ENCODE results near the gene RUNX1.

The RUNX1 gene

GRCh38 chr21:35035581-35035980 is 13.5 kb downstream of the RUNX1 start:
- no peak for DNase-seq

GRCh38 chr21:35035116-35035515 is 14.0 kb downstream of the RUNX1 start:
- DNase-seq = no peak

DNA sequence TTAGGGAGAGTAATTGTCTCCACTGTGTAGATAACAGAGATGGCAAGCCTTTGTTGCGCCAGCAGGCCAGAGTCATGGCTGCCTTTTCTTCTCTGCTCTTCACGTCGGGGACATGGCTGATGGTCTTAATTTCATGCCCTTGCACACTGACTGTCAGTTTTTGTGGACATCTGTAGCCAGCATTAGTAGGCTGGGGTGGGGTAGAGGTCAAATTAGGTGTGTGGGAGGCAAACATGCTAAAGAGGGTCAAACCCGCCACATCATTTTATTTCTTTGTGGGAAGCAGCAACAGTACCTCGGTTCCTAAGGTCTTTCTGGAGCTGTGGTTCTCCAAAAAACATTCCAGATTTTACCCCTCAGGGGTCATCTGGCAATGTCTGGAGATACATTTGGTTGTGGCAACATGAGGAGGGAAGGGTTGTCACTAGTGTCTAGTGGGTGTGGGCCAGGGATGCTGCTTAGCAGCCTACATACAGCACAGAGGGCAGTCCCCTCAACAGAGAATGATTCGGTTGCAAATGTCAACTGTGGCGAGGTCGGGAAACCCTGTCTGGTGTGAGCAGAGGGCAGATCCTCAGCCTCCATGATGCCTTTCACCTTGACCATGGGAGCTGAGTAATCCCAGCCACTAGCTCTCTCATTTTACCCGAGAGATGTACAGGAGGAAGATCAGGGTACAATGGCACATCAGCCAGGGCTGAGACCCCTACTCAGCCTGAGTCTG is 14.7 kb downstream of the RUNX1 start:
- no peak for DNase-seq

DNA sequence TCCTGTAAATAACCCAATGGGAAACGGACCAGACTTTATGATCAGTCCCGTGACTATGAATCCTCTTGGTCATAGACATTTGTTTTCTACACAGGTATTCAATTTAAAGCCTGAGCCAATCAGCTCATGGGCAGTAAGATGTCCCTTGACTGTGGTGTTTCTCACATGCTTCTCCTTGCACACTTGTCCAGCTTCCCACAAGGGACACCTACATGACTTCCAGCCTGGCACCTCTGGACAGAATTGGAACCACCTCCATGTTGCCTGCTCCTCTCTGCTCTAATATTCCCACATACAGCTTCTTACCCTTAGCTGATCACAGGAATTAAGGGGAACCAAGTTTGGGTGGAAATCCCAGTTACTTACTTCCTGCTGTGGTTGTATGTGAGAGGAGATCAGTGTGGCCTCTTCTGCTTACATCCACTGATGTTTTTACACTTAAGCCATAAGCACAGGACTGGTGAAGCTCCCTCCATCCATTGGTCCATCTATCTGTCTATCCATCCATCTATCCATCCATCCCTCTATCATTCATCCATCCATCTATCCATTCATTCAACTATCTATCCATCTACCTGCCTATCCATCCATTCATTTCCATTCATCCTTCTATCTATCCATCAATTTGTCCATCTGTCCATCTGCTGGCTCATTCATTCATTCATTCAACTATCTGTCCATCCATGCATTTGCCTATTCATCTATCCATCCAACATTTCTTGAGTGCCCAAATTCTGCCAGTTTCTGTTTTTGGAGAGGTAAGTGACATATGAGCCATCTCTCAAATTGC is 16.4 kb downstream of the RUNX1 start:
- no peak for DNase-seq

- DNase-seq = no peak
Observed at GRCh38 chr21:35028451-35028978, 20.6 kb downstream of the RUNX1 start.

DNA sequence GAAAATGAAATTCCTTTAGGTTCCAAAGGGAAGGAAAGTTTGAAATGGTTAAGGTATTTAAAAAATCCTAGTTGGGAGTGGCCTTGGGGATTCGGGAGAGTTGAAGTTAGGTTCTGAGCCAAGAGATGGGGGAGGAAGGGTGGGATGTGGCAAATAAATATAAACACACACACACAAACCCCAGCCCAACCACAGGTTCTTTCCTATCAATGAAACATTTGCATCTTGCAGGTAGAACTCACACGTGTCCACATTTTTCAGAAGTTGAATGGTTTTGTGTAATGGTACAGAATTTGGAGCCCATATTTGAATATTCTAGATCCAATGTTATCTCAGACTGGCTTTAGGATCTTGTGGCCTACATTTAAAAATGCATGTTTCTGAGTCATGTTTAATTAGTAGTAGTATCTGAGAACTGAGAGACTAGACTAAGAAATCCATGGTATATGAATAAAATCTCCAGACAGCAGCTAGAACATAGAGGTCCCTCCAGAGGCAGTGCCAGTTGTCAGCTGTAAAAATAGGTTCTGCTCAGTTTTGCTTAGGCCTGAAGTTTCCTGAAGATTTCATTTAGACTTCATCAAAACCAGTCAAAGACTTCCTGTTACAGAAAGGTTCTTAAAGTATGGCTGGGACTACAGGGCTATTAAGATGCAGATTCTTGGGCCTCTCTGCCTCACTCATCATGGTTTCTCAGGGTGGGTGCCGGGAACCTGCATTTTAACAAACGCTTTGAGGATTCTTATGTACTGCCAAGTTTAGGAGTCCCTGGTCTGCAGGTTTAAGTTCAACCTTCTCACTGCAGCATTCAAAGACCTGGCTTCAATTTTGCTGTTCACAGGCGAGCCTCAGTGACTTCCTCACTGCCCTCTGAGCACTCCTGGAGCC is 21.3 kb downstream of the RUNX1 start:
- no peak for DNase-seq

DNA sequence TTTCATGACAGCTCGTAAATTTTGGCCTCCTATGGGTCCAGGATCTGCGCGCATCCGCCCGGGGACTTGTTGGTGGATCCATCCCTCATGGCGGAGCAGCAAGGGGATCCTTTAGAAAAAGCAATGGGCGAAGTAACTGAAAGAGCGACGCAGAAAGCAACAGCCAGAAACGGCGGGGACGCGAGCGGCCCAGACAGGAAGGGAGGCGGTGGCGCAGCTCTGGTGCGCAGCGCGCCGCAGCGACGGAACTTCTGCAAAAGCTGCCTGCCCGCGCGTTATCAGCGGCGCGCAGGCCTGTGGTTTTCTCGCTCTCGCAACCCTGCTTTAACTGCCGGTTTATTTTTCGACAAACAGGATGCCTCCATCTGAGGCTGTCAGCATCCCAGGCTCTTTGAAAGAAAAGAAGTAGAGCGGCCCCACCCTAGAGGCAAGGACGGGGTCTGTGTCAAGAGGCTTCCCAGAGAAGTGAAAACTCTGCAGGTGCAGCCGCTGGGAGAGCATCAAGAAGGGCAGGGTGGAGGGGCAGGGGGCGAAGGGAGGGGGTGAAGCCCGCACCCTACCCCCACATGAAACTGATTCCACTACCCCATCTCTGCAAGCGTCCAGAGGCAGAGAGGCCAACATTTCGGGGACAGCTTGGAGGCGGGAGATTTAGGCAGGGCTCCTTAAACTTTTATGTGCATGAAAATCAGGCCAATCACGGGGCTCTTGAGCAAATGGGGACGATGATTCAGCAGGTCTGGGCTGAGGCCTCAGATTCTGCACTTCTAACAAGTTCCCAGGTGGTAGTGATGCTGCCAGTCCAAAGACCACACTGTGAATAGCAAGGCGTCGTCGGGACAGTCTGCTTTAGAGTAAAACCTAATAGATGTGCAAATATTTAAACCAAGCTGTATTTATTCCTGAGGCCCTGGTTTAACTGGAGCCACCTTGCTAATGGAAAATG is 22.2 kb downstream of the RUNX1 start:
- DNase-seq = peak; percentile 22

- DNase-seq = no peak
Observed at GRCh38 chr21:35026153-35026500, 23.0 kb downstream of the RUNX1 start.

DNA sequence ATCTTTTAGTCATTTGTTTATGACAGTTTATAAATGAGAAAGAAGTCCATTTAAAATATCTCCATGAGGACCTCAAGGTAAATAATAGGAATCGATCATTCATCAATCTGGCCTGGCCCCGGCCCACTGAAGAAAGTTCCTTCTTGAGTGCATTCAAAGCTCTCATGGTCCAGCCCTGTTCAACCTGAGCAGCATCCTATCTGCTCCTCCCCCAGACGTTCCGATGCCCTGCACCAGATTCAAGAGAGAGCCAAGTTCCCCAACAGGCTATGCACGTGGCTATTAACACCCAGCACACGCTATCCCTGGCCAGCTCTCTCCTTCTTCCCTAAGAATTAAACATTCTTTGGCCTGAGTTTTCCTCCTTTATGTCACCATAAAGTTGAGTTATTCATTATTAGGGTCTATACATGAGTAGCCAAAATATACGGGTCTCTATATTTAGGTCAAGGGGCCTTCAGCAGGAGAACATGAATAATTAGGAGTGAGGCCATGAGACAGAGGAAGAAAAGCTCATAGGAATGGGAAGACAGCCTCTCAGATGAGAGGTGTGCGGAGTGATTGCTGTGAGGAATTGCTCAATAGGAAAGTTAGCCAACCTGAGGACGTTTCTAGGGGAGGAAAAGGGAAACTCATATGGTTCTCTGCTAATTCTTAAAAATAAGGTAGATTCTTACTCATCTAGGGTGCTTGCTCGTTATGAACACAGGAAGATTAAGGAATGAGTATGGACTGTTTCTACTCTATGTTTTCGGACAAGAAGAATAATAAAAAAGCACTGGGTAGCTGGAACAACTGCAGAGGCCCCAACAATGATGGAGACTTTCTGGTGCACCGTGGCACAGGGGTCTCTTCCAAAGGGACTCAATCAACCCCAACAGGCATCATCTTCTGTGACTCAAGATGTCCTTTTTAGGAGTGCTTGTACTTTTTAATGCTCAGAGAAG is 23.6 kb downstream of the RUNX1 start:
- no peak for DNase-seq

GRCh38 chr21:35024513-35024912 is 24.6 kb downstream of the RUNX1 start:
- DNase-seq = no peak

- no peak for DNase-seq
Observed at GRCh38 chr21:35024071-35024420, 25.1 kb downstream of the RUNX1 start.

GRCh38 chr21:35023396-35024070 is 25.6 kb downstream of the RUNX1 start:
- DNase-seq = no peak

- DNase-seq = no peak
Observed at GRCh38 chr21:35021546-35021945, 27.6 kb downstream of the RUNX1 start.

DNA sequence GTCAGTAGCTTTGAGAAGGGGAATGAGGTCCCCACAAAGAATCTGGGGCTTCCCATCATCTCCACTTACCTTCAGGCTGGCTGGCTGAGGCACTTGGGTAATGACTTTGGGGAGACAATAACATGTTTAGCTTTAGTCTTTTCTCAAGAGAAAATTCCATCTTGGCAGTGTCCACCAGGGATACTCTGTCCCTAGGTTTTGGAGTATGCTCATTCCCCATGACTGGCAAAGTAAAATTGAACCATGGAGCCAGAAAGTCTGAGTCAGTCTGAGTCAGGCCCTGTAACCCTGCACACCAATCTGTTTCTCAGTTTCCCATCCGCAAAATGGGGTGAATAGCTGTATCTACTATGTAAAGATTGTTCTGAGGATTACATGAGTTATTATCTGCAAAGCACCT is 28.2 kb downstream of the RUNX1 start:
- DNase-seq = no peak

DNA sequence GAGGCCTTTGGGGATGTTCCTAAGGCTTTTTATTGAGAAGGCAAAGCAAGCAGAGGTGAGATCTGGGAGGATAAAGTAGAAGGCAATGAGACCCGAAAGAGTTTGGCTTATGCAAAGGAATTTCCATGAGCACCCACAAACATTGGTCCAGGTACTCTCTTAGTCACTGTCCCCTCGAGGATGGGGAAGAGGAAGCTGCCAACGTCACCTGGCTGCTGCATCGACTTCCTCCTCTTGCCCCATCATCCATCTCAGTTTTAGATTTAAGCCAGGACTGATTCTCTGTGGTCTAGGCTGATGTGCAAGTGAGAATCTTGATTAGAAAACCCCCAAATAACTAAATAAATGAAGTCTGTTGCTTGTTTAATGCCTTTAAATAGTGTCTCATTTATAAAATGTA is 28.7 kb downstream of the RUNX1 start:
- DNase-seq = no peak

DNA sequence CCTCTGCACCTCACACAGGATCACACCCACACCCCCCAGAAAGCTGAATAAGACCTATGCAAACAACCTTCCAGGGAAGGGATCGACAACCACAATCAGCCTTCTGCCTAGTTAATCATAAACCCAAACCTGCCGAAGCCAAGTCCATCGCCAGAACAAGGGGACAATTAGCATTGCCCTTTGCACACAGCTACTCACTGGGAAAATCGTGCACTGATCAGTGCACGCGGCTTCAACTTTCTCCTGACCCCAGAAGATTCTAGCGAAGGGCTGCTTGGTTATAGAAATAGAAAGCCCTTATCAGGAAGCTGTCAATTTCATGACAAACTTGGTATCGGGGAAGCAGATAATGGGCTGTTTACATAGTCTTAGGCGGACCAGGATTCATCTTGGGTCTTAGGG is 29.5 kb downstream of the RUNX1 start:
- DNase-seq = no peak

DNA sequence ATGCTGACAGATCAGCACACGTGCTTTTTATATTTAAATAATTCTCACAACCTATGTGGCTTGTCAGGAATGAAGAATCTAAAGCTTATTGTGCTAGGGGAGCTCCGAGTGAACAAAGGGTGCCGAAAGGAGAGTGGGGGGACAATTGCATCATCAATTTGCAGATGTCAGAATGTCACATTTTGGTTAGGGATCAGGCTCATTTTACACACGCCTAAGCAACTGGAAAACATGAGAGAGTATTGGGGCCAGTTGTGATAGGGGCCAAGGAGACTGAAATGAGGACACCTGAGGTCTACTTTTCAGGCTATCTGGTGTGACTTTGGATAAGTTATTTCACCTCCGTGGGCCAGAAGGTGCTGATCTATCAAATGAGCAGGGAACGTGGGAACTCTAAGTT is 31.8 kb downstream of the RUNX1 start:
- no peak for DNase-seq

DNA sequence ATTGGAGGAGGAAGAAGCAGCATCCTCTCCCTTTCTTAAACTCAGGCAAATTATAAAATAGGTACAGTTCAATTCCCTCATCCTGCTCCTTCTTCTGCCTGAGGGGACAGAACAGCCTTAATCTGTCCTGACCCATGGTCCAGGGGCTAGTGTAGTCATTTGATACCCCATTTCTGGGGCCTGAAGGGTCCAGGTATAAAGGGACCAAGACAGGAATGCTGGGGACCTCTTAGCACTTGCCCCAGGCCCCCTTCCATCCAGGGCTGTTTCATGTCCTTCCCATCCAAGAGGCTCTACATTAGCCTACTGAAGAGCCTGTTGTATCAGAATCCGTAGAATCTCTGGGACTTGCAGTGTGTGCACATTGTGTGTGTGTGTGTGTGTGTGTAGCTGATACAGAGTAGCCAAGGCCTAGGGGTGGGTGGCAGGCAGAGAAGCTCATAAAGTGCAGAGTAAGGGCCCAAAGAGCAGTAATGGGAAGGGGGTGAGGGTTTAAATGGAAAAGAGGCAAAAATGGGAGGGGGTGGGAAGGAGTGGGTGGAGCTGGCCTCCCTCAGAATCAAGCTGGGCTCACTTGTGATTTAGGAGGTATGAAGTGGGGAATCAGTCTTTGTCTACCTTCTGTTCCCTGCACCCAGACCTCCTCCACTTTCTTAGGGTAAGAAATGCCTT is 32.4 kb downstream of the RUNX1 start:
- DNase-seq = no peak

GRCh38 chr21:35016071-35016470 is 33.0 kb downstream of the RUNX1 start:
- no peak for DNase-seq
